SK-N-SH (cell line): ENCODE results near the gene ZBTB7B. TPM values are rescaled to one million over a fixed set of nuclear protein-coding genes. Genes with fewer than 3 reads are reported as not detected.

Experiments used
- CTCF ChIA-PET: fragments of 300-600, 350-600 bp; formaldehyde crosslinking; extraction: SDS; loops from one replicate; lab custom pipeline; 2021; lab: Yijun Ruan, JAX
- POLR2A ChIA-PET: fragments of 350-600 bp; sonication (Branson Sonifier 250); formaldehyde crosslinking; extraction: SDS; loops from one replicate; lab custom pipeline; 2020; ENCODE audit warnings: antibody characterized with exemption, inconsistent platforms; lab: Yijun Ruan, JAX
- DNase-seq: peaks from one replicate; pipeline ENCODE4 v3.0.0; 2012
- H2AFZ ChIP-seq: fragments of 200-600 bp; sonication (generic); 2 replicates; pipeline ENCODE4 v1.8.1; 2016; ENCODE audit warnings: antibody characterized with exemption, mild to moderate bottlenecking, low read depth
- H3F3A ChIP-seq: fragments of 200-600 bp; sonication (generic); replicated peaks from 2 replicates; pipeline ENCODE3; 2016; ENCODE audit warnings: antibody characterized with exemption, mild to moderate bottlenecking; ENCODE audit not compliant: insufficient read depth
- H3K27ac ChIP-seq, 2 experiments: fragments of 200-500 bp in 1 of 2; fragments of 200-600 bp in 1 of 2; sonication (Bioruptor generic) in 1 of 2; sonication (generic), shearing (Covaris generic) in 1 of 2; 2 replicates each; pipeline versions ENCODE4 v1.5.1 to v1.6.1; 2014 to 2016; ENCODE audit warnings: low read depth in 2 of 2, inconsistent platforms in 1 of 2, low read length in 1 of 2, mild to moderate bottlenecking in 1 of 2, mixed read lengths in 1 of 2
- H3K27me3 ChIP-seq: fragments of 200-600 bp; sonication (generic), shearing (Covaris generic); 2 replicates; pipeline ENCODE4 v1.6.1; 2016; ENCODE audit warnings: mixed run types; ENCODE audit not compliant: insufficient read depth
- H3K36me3 ChIP-seq, 2 experiments: fragments of 200-500 bp in 1 of 2; fragments of 200-600 bp in 1 of 2; sonication (Bioruptor generic) in 1 of 2; sonication (generic) in 1 of 2; replicated peaks in 1 of 2; 2 replicates each; pipeline versions ENCODE3 to v1.5.1; 2014 to 2016; ENCODE audit warnings: low read length in 1 of 2, mild to moderate bottlenecking in 1 of 2; ENCODE audit not compliant: insufficient read depth in 2 of 2, control insufficient read depth in 1 of 2
- H3K4me1 ChIP-seq, 2 experiments: fragments of 200-500 bp in 1 of 2; fragments of 200-600 bp in 1 of 2; sonication (Bioruptor generic) in 1 of 2; sonication (generic), shearing (Covaris generic) in 1 of 2; 2 replicates each; pipeline versions ENCODE4 v1.5.1 to v1.6.1; 2014 to 2016; ENCODE audit warnings: low read depth in 1 of 2, low read length in 1 of 2, mixed run types in 1 of 2; ENCODE audit not compliant: insufficient read depth in 2 of 2, control insufficient read depth in 1 of 2
- H3K4me2 ChIP-seq: fragments of 200-600 bp; sonication (generic), shearing (Covaris generic); 2 replicates; pipeline ENCODE4 v1.6.1; 2017; ENCODE audit warnings: mixed run types
- H3K4me3 ChIP-seq, 2 experiments: fragments of 200-500 bp in 1 of 2; fragments of 200-600 bp in 1 of 2; sonication (Bioruptor generic) in 1 of 2; sonication (generic), shearing (Covaris generic) in 1 of 2; 2 replicates each; pipeline versions ENCODE4 v1.5.1 to v1.8.1; 2014 to 2016; ENCODE audit warnings: low read depth in 2 of 2, inconsistent platforms in 1 of 2, low read length in 1 of 2, mild to moderate bottlenecking in 1 of 2, mixed read lengths in 1 of 2, moderate library complexity in 1 of 2
- H3K79me2 ChIP-seq: fragments of 200-600 bp; sonication (generic); 2 replicates; pipeline ENCODE4 v1.8.1; 2017; ENCODE audit warnings: mild to moderate bottlenecking; ENCODE audit not compliant: insufficient read depth
- H3K9ac ChIP-seq: fragments of 200-600 bp; sonication (generic); 2 replicates; pipeline ENCODE4 v1.6.1; 2017; ENCODE audit warnings: mixed run types
- H3K9me2 ChIP-seq: fragments of 200-600 bp; sonication (generic); 2 replicates; pipeline ENCODE4 v1.6.1; 2017; ENCODE audit warnings: mixed run types
- H3K9me3 ChIP-seq: fragments of 200-600 bp; sonication (generic); 2 replicates; pipeline ENCODE4 v1.6.1; 2017; ENCODE audit warnings: mixed run types, mild to moderate bottlenecking, moderate library complexity
- H4K20me1 ChIP-seq: fragments of 200-600 bp; sonication (generic); 2 replicates; pipeline ENCODE4 v1.6.1; 2017; ENCODE audit warnings: mild to moderate bottlenecking, mixed run types; ENCODE audit not compliant: insufficient read depth
- CHD2 ChIP-seq: fragments of 150-350 bp; IDR thresholded peaks from 2 replicates; pipeline ENCODE4 v1.6.1; 2018; ENCODE audit warnings: low read length; ENCODE audit not compliant: partially characterized antibody
- ELF1 ChIP-seq: IDR thresholded peaks from 2 replicates; pipeline ENCODE4 v1.4.0; 2012
- FOXJ3 ChIP-seq: sonication (generic); formaldehyde crosslinking; IDR thresholded peaks from 2 replicates; pipeline ENCODE4 v1.5.1; 2020; ENCODE audit warnings: mild to moderate bottlenecking, missing genetic modification reagents
- FOXM1 ChIP-seq: IDR thresholded peaks from 2 replicates; pipeline ENCODE4 v1.4.0; 2012; ENCODE audit warnings: low read depth, mild to moderate bottlenecking
- MEF2A ChIP-seq: IDR thresholded peaks from 2 replicates; pipeline ENCODE4 v1.4.0; 2012; ENCODE audit warnings: low read depth, borderline replicate concordance
- MXI1 ChIP-seq: IDR thresholded peaks from 2 replicates; pipeline ENCODE4 v1.6.1; 2012; ENCODE audit warnings: mild to moderate bottlenecking, low read depth, low read length, improper control_type of control experiment
- NFIC ChIP-seq: IDR thresholded peaks from 2 replicates; pipeline ENCODE4 v1.4.0; 2012; ENCODE audit warnings: borderline replicate concordance
- POLR2AphosphoS5 ChIP-seq: IDR thresholded peaks from 2 replicates; pipeline ENCODE4 v1.6.1; 2012; ENCODE audit warnings: low read depth, low read length
- TCF12 ChIP-seq: IDR thresholded peaks from 2 replicates; pipeline ENCODE4 v1.4.0; 2012
- YY1 ChIP-seq: IDR thresholded peaks from 2 replicates; pipeline ENCODE4 v1.4.0; 2012; ENCODE audit warnings: low read depth, mild to moderate bottlenecking
- WGBS: methylation state at CpG from one replicate; pipeline ENCODE4 v1.1.6; 2017; ENCODE audit warnings: low lambda C conversion rate; 5-methylcytosine and 5-hydroxymethylcytosine counted together
- polyA plus RNA-seq, 3 experiments: library from polyadenylated mRNA; depleted of rRNA; stranded (reverse); fragments of >200 nt; gene quantifications; 2 replicates each; pipeline ENCODE4 v1.2.3, GENCODE V29; 2012
- TF ChIP-seq, protein P1 (sequence below): IDR thresholded peaks from 2 replicates; pipeline ENCODE4 v1.6.1; 2012; ENCODE audit warnings: mild to moderate bottlenecking, low read depth, low read length, moderate library complexity
- TF ChIP-seq, protein P2 (sequence below): fragments of 150-350 bp; IDR thresholded peaks from 2 replicates; pipeline ENCODE4 v1.6.1; 2016; ENCODE audit warnings: mild to moderate bottlenecking, low read depth, low read length
- TF ChIP-seq, protein P3 (sequence below): IDR thresholded peaks from 2 replicates; pipeline ENCODE4 v1.4.0; 2012; ENCODE audit warnings: low read depth, borderline replicate concordance
- TF ChIP-seq, protein P4 (sequence below): IDR thresholded peaks from 2 replicates; pipeline ENCODE4 v1.4.0; 2012; ENCODE audit warnings: low read depth
- TF ChIP-seq, protein P5 (sequence below): IDR thresholded peaks from 2 replicates; pipeline ENCODE4 v1.4.0; 2012; ENCODE audit warnings: low read depth, borderline replicate concordance
- TF ChIP-seq, protein P6 (sequence below): fragments of 200-600 bp; sonication (generic); IDR thresholded peaks from 2 replicates; pipeline ENCODE4 v1.6.1; 2017; ENCODE audit warnings: antibody characterized with exemption, mild to moderate bottlenecking, moderate library complexity
- TF ChIP-seq, protein P7 (sequence below): IDR thresholded peaks from 2 replicates; pipeline ENCODE4; 2012

ZBTB7B gene
- polyA plus RNA-seq, 1 of the 3 experiments (the other 2 are of a cell fraction), result 15.7 TPM

DNA sequence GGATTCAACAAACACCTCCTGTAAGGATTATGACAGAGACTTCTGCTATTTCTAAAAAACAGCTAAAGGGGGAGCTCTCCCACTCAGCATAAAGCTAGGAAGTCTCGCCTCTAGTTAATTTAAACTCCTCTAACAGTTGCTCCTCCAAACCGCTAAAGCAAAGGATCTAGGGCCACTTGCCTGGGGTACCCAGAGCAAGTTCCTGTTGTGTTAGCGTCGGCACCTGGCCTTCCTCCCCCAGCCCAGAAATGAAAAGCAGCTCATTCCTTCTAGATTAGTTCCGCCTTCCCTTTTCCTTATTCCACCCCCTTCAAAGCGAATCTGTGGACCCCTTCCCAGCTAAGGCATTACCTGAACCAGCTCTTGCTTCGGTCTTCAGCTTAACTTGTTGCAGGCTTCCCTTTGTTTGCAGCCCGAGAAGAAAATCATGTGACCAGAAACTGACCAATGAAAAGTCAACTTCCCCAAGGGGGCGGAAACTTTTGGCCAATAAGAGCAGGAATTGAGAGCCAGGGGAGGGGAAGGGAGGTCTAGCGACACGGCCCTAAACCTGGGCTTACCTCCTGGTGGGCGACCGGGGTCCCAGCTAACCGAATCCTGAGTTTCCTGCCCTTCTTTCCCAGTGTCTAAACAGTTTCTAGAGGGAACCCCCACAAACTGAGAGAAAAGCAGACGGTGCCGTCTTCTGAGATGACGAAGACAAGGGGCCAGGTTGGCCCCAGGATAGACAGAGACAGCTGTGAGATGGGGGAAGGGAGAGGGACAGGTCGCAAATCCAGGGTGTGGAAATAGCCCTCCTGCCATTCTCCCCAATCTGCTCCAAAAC is 46.7 kb upstream of the ZBTB7B start, which contains the start of gene PBXIP1 (continued):
- TF ChIP-seq, protein P1, sequence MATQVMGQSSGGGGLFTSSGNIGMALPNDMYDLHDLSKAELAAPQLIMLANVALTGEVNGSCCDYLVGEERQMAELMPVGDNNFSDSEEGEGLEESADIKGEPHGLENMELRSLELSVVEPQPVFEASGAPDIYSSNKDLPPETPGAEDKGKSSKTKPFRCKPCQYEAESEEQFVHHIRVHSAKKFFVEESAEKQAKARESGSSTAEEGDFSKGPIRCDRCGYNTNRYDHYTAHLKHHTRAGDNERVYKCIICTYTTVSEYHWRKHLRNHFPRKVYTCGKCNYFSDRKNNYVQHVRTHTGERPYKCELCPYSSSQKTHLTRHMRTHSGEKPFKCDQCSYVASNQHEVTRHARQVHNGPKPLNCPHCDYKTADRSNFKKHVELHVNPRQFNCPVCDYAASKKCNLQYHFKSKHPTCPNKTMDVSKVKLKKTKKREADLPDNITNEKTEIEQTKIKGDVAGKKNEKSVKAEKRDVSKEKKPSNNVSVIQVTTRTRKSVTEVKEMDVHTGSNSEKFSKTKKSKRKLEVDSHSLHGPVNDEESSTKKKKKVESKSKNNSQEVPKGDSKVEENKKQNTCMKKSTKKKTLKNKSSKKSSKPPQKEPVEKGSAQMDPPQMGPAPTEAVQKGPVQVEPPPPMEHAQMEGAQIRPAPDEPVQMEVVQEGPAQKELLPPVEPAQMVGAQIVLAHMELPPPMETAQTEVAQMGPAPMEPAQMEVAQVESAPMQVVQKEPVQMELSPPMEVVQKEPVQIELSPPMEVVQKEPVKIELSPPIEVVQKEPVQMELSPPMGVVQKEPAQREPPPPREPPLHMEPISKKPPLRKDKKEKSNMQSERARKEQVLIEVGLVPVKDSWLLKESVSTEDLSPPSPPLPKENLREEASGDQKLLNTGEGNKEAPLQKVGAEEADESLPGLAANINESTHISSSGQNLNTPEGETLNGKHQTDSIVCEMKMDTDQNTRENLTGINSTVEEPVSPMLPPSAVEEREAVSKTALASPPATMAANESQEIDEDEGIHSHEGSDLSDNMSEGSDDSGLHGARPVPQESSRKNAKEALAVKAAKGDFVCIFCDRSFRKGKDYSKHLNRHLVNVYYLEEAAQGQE, result no peak
- TF ChIP-seq CHD2 (peak; percentile 30), TCF12 (no peak), POLR2AphosphoS5 (no peak; the same call in 1 of the 2 replicates), MEF2A (no peak), MXI1 (peak; percentile 15; the same call in 1 of the 2 replicates), YY1 (no peak), NFIC (no peak)
- TF ChIP-seq, protein P2, sequence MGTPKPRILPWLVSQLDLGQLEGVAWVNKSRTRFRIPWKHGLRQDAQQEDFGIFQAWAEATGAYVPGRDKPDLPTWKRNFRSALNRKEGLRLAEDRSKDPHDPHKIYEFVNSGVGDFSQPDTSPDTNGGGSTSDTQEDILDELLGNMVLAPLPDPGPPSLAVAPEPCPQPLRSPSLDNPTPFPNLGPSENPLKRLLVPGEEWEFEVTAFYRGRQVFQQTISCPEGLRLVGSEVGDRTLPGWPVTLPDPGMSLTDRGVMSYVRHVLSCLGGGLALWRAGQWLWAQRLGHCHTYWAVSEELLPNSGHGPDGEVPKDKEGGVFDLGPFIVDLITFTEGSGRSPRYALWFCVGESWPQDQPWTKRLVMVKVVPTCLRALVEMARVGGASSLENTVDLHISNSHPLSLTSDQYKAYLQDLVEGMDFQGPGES, result no peak
- TF ChIP-seq, protein P3, sequence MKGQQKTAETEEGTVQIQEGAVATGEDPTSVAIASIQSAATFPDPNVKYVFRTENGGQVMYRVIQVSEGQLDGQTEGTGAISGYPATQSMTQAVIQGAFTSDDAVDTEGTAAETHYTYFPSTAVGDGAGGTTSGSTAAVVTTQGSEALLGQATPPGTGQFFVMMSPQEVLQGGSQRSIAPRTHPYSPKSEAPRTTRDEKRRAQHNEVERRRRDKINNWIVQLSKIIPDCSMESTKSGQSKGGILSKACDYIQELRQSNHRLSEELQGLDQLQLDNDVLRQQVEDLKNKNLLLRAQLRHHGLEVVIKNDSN, result peak; percentile 88

DNA sequence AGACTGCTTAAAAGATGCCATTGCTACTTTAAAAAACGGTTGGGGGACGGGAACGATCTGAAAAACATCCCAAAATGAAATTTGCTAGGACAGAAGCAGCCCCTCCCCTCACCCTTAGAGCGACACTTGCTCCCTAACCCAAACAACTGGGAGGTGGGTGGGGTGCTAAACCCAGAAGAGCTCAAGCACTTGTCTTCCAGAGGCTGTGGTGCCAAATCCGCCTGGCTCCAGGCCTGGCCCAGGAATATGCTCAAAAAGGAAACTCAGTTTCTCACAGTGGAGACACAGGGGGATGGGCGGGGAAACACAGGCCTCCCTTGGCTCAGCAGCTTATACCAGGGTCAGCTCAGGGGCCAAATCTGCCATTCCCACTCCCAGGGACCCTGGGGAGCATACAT is 46.1 kb upstream of the ZBTB7B start:
- Histone ChIP-seq H3K4me3 (peak overlapping the region; percentile 74 to 79), H3K79me2 (peaks cover 22% of the 10 kb centered on the region), H3K9me3 (no peaks in the 10 kb centered on the region), H3K4me2 (peak overlapping the region; percentile 87), H4K20me1 (no peaks in the 10 kb centered on the region), H3K27me3 (no peaks in the 10 kb centered on the region), H2AFZ (peak overlapping the region; percentile 74), H3K9ac (peak overlapping the region; percentile 75), H3K27ac (peak overlapping the region; percentile 81 to 91), H3K36me3 (peaks cover 0 to 22% of the 10 kb centered on the region in 2 experiments), H3F3A (peaks cover 15% of the 10 kb centered on the region), H3K9me2 (no peaks in the 10 kb centered on the region), H3K4me1 (peaks cover 0 to 52% of the 10 kb centered on the region in 2 experiments; a peak in 3 of 4 replicates)
- CTCF ChIA-PET, result interaction anchor here (1.0 to 37.5 kb wide), 9 partner anchors 17 to 401 kb away, joined by 3 to 640 read pairs (median 5); partner anchors contain the start of genes LENEP and ZBTB7B
- no peak for DNase-seq
- 26% methylated on average over 6 of the region's 6 CpGs for WGBS
- POLR2A ChIA-PET, result interaction anchor here (1.0 to 3.0 kb wide), 4 partner anchors 12 to 61 kb away, joined by 3 to 16 read pairs (median 6); partner anchors contain the start of gene SHC1
- TF ChIP-seq POLR2AphosphoS5, result no peak
- TF ChIP-seq, protein P4, sequence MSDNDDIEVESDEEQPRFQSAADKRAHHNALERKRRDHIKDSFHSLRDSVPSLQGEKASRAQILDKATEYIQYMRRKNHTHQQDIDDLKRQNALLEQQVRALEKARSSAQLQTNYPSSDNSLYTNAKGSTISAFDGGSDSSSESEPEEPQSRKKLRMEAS, result no peak; the same call in 1 of the 2 replicates
- TF ChIP-seq CHD2, result peak; percentile 3
- no peak for TF ChIP-seq FOXJ3
- TF ChIP-seq, protein P5, sequence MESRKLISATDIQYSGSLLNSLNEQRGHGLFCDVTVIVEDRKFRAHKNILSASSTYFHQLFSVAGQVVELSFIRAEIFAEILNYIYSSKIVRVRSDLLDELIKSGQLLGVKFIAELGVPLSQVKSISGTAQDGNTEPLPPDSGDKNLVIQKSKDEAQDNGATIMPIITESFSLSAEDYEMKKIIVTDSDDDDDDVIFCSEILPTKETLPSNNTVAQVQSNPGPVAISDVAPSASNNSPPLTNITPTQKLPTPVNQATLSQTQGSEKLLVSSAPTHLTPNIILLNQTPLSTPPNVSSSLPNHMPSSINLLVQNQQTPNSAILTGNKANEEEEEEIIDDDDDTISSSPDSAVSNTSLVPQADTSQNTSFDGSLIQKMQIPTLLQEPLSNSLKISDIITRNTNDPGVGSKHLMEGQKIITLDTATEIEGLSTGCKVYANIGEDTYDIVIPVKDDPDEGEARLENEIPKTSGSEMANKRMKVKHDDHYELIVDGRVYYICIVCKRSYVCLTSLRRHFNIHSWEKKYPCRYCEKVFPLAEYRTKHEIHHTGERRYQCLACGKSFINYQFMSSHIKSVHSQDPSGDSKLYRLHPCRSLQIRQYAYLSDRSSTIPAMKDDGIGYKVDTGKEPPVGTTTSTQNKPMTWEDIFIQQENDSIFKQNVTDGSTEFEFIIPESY, result no peak
- 0 out of 2 replicates have a peak, but pooled peaks have one; percentile 1 for TF ChIP-seq ELF1
- TF ChIP-seq, protein P6, sequence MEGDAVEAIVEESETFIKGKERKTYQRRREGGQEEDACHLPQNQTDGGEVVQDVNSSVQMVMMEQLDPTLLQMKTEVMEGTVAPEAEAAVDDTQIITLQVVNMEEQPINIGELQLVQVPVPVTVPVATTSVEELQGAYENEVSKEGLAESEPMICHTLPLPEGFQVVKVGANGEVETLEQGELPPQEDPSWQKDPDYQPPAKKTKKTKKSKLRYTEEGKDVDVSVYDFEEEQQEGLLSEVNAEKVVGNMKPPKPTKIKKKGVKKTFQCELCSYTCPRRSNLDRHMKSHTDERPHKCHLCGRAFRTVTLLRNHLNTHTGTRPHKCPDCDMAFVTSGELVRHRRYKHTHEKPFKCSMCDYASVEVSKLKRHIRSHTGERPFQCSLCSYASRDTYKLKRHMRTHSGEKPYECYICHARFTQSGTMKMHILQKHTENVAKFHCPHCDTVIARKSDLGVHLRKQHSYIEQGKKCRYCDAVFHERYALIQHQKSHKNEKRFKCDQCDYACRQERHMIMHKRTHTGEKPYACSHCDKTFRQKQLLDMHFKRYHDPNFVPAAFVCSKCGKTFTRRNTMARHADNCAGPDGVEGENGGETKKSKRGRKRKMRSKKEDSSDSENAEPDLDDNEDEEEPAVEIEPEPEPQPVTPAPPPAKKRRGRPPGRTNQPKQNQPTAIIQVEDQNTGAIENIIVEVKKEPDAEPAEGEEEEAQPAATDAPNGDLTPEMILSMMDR, result no peak
- TF ChIP-seq, protein P3, result no peak
- TF ChIP-seq, protein P7, sequence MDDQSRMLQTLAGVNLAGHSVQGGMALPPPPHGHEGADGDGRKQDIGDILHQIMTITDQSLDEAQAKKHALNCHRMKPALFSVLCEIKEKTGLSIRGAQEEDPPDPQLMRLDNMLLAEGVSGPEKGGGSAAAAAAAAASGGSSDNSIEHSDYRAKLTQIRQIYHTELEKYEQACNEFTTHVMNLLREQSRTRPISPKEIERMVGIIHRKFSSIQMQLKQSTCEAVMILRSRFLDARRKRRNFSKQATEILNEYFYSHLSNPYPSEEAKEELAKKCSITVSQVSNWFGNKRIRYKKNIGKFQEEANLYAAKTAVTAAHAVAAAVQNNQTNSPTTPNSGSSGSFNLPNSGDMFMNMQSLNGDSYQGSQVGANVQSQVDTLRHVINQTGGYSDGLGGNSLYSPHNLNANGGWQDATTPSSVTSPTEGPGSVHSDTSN, result peak; percentile 1; the same call in 1 of the 2 replicates
- no peak for TF ChIP-seq FOXM1
